WERI-Rb-1 (cell line): ENCODE measurements around the gene ANXA6.

Experiments used
- DNase-seq: peaks from one replicate; pipeline ENCODE4 v3.0.0-alpha.2; 2020
- H3K27ac ChIP-seq: fragments of 250-450 bp; sonication (Bioruptor Pico); 2 replicates; pipeline ENCODE4 v1.5.1; 2020; ENCODE audit warnings: mild to moderate bottlenecking, moderate library complexity
- H3K27me3 ChIP-seq: fragments of 250-450 bp; sonication (Bioruptor Pico); 2 replicates; pipeline ENCODE4 v1.5.1; 2021; ENCODE audit warnings: mild to moderate bottlenecking, low read depth, moderate library complexity; ENCODE audit not compliant: insufficient read depth, severe bottlenecking
- H3K36me3 ChIP-seq: fragments of 250-450 bp; sonication (Bioruptor Pico); 2 replicates; pipeline ENCODE4 v1.5.1; 2020; ENCODE audit warnings: mild to moderate bottlenecking, moderate library complexity
- H3K4me3 ChIP-seq: 2 replicates; pipeline ENCODE4 v1.5.1; 2011; ENCODE audit warnings: low read depth, mild to moderate bottlenecking, control low read depth, low read length
- H3K9me3 ChIP-seq: fragments of 250-450 bp; sonication (Bioruptor Pico); 2 replicates; pipeline ENCODE4 v1.5.1; 2021; ENCODE audit warnings: mild to moderate bottlenecking, moderate library complexity; ENCODE audit not compliant: severe bottlenecking
- TF ChIP-seq, protein P1 (sequence below): IDR thresholded peaks from 2 replicates; pipeline ENCODE4 v1.5.1; 2011; ENCODE audit warnings: low read depth, mild to moderate bottlenecking, control low read depth, inconsistent platforms, low read length

ANXA6 gene

DNA sequence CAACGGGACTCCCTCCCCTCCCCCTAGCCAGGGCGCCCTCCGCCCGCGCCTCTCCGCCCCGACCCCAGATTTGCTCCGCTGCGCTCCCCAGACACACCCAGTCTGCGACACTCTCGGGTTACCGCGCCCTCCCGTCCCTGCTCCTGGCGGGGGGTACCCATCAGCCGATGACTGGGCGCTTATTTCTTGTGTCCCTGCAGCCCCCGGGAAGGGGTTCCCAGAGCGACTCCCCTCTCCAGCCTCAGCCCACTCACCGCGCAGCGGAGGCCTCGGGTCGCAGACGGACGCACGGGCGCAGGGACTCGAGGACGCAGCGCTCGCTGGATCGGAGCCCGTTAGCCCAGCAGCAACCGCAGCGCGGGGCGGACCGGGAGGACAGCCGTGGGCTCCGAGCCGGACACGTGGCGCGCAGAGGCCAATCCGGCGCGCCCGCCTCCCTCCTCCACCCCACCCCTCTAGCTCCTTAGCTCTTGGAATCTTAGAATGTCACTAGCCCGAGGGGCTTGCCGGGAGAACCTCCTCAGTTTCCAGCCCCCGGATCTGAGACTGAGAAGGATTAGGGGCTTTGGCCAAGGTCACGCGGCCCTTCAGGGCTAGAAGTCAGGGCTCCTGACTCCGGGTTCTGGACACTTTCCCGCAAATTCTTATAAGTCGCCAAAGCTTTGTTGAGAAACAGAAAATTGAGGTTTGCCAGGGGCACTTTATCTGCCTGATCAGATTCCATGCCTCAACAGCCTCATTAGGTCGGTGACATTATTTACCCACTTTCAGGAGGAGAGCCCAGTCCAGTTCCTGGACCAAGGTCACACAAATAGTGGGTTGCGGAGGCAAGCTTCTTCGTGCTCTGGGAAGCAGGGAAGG is at the start of gene ANXA6:
Gene ANXA6 (minus strand): TSS at position 354 of the 861 bp plus-strand sequence. CDS start 9,878 bp downstream, outside the sequence.
- peak within 1 kb of the TSS; percentile 77 for H3K4me3 ChIP-seq
- H3K27ac ChIP-seq = peak within 1 kb of the TSS; percentile 52
- TF ChIP-seq, protein P1, sequence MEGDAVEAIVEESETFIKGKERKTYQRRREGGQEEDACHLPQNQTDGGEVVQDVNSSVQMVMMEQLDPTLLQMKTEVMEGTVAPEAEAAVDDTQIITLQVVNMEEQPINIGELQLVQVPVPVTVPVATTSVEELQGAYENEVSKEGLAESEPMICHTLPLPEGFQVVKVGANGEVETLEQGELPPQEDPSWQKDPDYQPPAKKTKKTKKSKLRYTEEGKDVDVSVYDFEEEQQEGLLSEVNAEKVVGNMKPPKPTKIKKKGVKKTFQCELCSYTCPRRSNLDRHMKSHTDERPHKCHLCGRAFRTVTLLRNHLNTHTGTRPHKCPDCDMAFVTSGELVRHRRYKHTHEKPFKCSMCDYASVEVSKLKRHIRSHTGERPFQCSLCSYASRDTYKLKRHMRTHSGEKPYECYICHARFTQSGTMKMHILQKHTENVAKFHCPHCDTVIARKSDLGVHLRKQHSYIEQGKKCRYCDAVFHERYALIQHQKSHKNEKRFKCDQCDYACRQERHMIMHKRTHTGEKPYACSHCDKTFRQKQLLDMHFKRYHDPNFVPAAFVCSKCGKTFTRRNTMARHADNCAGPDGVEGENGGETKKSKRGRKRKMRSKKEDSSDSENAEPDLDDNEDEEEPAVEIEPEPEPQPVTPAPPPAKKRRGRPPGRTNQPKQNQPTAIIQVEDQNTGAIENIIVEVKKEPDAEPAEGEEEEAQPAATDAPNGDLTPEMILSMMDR = no peak
- no peaks in the 10 kb centered on the region for H3K9me3 ChIP-seq
- no peaks in the 10 kb centered on the region for H3K27me3 ChIP-seq
- peak; percentile 78 for DNase-seq
- no peaks in the 10 kb centered on the region for H3K36me3 ChIP-seq

- Histone ChIP-seq H3K4me3 (no peak overlapping the region), H3K27me3 (no peaks in the 10 kb centered on the region), H3K27ac (no peak overlapping the region), H3K36me3 (no peaks in the 10 kb centered on the region), H3K9me3 (no peaks in the 10 kb centered on the region)
- TF ChIP-seq, protein P1 = no peak
- no peak for DNase-seq
Observed at GRCh38 chr5:151205411-151205810, 47.8 kb upstream of the ANXA6 start.

DNA sequence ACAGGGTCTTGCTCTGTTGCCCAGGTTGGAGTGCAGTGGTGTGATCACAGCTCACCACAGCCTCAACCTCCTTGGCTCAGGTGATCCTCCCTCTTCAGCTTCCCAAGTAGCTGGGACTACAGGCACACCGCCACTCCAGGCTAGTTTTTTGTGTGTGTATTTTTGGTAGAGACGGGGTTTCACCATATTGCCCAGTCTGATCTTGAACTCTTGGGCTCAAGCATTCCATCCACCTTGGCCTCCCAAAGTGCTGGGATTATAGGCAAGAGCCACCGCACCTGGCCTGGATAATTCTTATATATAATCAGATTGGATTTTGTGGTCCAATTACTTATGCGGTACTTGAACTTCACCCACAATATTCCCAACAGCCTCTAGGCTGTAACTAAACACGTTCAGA is 46.5 kb upstream of the ANXA6 start:
- Histone ChIP-seq H3K36me3 (no peaks in the 10 kb centered on the region), H3K9me3 (no peaks in the 10 kb centered on the region), H3K27me3 (no peaks in the 10 kb centered on the region), H3K27ac (no peak overlapping the region), H3K4me3 (no peak overlapping the region)
- no peak for DNase-seq
- TF ChIP-seq, protein P1 = no peak

DNA sequence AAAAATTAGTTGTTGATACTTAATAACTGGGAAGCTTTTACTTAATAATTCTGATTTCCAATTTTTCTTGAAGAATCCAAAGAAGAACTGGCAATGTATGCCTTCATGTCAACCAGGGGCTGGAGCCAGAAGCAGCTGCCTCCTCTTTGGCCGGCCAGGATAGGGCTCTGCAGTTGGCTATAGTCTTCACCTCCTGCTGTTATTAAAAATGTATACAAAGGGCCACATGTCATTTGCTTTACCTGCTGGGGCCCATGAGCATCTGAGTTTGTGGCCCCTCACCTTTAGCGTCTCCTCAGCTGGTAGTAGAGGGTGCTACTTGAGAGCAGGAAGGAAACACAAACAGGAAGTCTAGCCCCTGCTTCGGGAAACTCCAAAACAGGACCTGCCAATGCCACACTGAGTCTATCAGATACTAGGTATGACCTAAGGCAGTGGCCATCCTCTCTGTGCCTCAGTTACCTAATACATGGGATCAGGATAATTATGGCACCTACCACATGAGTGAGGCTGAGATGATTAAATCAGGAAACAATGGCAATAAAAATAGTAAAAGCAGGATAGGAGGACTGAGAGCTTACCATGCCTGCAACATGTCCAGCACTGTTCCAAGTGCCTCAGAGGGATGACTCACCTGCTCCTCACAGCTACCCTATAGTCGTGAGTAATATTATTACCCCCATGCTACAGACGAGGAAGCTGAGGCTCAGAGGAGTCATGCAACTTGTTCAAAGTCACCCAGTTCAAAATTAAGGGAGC is 45.0 kb upstream of the ANXA6 start:
- Histone ChIP-seq H3K9me3 (no peaks in the 10 kb centered on the region), H3K27ac (no peak overlapping the region), H3K36me3 (no peaks in the 10 kb centered on the region), H3K27me3 (no peaks in the 10 kb centered on the region), H3K4me3 (no peak overlapping the region)
- DNase-seq = no peak
- TF ChIP-seq, protein P1 = no peak

DNA sequence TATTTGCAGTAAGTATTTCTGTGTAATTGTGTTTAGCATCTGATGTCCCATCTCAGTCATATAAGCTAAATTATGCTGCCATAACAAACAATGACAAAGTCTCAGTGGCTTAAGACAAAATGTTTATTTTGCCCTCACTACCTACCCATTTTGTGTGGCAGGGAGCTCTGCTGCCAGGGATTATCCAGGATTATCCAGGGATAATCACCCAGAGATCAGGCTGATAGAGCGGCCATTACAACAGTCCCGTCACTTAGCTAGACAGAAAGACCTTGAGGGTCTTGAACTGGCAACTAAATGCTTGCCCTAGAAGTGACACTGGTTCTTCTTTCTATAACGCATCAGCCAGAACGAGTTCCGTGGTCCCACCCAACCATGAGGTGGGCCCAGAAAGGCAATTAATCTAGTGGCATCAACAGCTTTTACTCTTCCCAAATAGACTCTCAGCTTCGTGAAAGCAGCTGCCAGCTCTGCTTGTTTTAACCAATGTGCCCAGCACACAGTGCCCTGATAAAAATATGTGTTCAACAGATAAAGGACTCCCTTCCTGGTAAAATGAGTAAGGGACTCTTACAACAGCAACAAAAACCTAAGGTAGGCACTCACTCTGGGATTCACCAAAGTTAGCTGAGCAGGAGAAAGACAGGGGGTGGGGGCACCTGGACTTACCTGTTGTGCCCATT is 43.5 kb upstream of the ANXA6 start:
- Histone ChIP-seq H3K27me3 (no peaks in the 10 kb centered on the region), H3K27ac (no peak overlapping the region), H3K9me3 (no peaks in the 10 kb centered on the region), H3K36me3 (no peaks in the 10 kb centered on the region), H3K4me3 (no peak overlapping the region)
- peak; percentile 75 for DNase-seq
- TF ChIP-seq, protein P1 = no peak
